Right lobe of liver (tissue), 6 donors: ENCODE results near the gene KCNIP1. TPM values are rescaled to one million over a fixed set of nuclear protein-coding genes. Genes with fewer than 3 reads are reported as not detected.

Experiments
- ATAC-seq, 4 donors: fragments of 200-7000 bp; cut with Tn5 transposase; one replicate each; pipeline ENCODE4 v1.9.1; 2020; ENCODE audit warnings: mild to moderate bottlenecking in 4 of 4, moderate library complexity in 4 of 4
- DNase-seq, 3 donors: peaks; one replicate each; pipeline ENCODE4 v3.0.0-alpha.2; 2020
- H3K27ac ChIP-seq, 3 donors: fragments of 200-600 bp; one replicate each; pipeline ENCODE4 v1.8.0; 2022
- H3K27me3 ChIP-seq, 2 donors: fragments of 200-600 bp; one replicate each; pipeline ENCODE4 v1.8.0; 2022
- H3K36me3 ChIP-seq, 4 donors: fragments of 200-600 bp; sonication (generic) in 1 of 4; one replicate each; pipeline versions ENCODE4 v1.5.1 to v1.8.0; 2017 to 2022; ENCODE audit warnings: control low read depth in 1 of 4
- H3K4me1 ChIP-seq, 4 donors: fragments of 200-600 bp; sonication (generic) in 1 of 4; one replicate each; pipeline versions ENCODE4 v1.5.1 to v1.8.0; 2017 to 2022; ENCODE audit warnings: control low read depth in 1 of 4
- H3K4me3 ChIP-seq, 3 donors: fragments of 200-600 bp; one replicate each; pipeline ENCODE4 v1.8.0; 2022
- H3K9me3 ChIP-seq, 4 donors: fragments of 200-600 bp; sonication (generic) in 1 of 4; one replicate each; pipeline versions ENCODE4 v1.5.1 to v1.8.0; 2017 to 2022; ENCODE audit warnings: control low read depth in 1 of 4
- CTCF ChIP-seq, 4 donors: fragments of 200-600 bp in 3 of 4; fragments of 450-650 bp in 1 of 4; IDR thresholded peaks; one replicate each; pipeline versions ENCODE4 v1.5.1 to v1.8.0; 2016 to 2022; ENCODE audit warnings: antibody characterized with exemption in 4 of 4, mild to moderate bottlenecking in 2 of 4
- POLR2A ChIP-seq: fragments of 450-650 bp; IDR thresholded peaks from one replicate; pipeline ENCODE4 v1.6.1; 2017; ENCODE audit warnings: antibody characterized with exemption, mild to moderate bottlenecking
- WGBS: methylation state at CpG from one replicate; pipeline ENCODE4 v1.1.6; 2018; ENCODE audit warnings: low coverage, low lambda C conversion rate; ENCODE audit not compliant: insufficient coverage; ENCODE audit errors: missing lambda C conversion rate; 5-methylcytosine and 5-hydroxymethylcytosine counted together
- intact Hi-C, 2 donors: fragments of 100-400 bp; cut with DNase I; formaldehyde crosslinking; loops; one replicate each; pipeline versions ENCODE4 v1.11.2 to v1.14.1; 2022
- total RNA-seq, 6 experiments: library from RNA; depleted of rRNA in 2 of 6; stranded (reverse); fragments of >200 nt in 2 of 6; fragmentation: NEBNext Ultra II Directional in 3 of 6; extraction: Animal tissue kit (Norgen Biotek cat#: 25700) in 3 of 6; gene quantifications; one replicate each; pipeline versions ENCODE4 v1.1.0 to v1.2.4, GENCODE V29; 2016 to 2023
- donor health status: DM: no; HTN: yes; CAD: no.
- donor health status: DM: no; HTN: no; CAD: no.
- donor health status: DM: no; HTN: no; CAD: no.
- donor health status: DM: no; HTN: yes; CAD: no.
- donor health status: DM: no; HTN: yes; CAD: no.

KCNIP1 gene
- total RNA-seq, 6 experiments from 2014 or later: 0.56 TPM; not detected in 5

- no peaks in the 10 kb centered on the region for H3K27me3 ChIP-seq
- H3K4me3 ChIP-seq: no peak overlapping the region
- no peaks in the 10 kb centered on the region for H3K36me3 ChIP-seq
- intact Hi-C loops: no loop called here
- no peak overlapping the region for H3K27ac ChIP-seq
- no peaks in the 10 kb centered on the region for H3K9me3 ChIP-seq
- DNase-seq (peak in 1 of 3 donors; percentile 53), ATAC-seq (peak in 3 of 4 donors; percentile 26 to 36 (median 27))
- H3K4me1 ChIP-seq: no peaks in the 10 kb centered on the region
- WGBS: 12% methylated on average over 5 of the region's 10 CpGs
- TF ChIP-seq POLR2A (no peak), CTCF (IDR thresholded peaks at IDR 0.05) (no peak)
These were observed 18.7 kb downstream of the KCNIP1 start for GRCh38 chr5:170522211-170523141.

- no peaks in the 10 kb centered on the region for H3K36me3 ChIP-seq
- no peaks in the 10 kb centered on the region for H3K9me3 ChIP-seq
- no peak overlapping the region for H3K4me3 ChIP-seq
- H3K27me3 ChIP-seq: no peaks in the 10 kb centered on the region
- no peak for TF ChIP-seq POLR2A
- no peak for TF ChIP-seq CTCF (IDR thresholded peaks at IDR 0.05)
- 36% methylated on average over 5 of the region's 10 CpGs for WGBS
- no peak overlapping the region for H3K27ac ChIP-seq
- ATAC-seq: peak in 1 of 4 donors; percentile 19
- DNase-seq: no peak
- no peaks in the 10 kb centered on the region for H3K4me1 ChIP-seq
- intact Hi-C loops: no loop called here
These were observed 19.3 kb downstream of the KCNIP1 start for GRCh38 chr5:170523142-170523551.

- WGBS: 100% methylated on average over 1 of the region's 2 CpGs
- no peaks in the 10 kb centered on the region for H3K36me3 ChIP-seq
- TF ChIP-seq CTCF (IDR thresholded peaks at IDR 0.05) (no peak), POLR2A (no peak)
- H3K4me1 ChIP-seq: no peaks in the 10 kb centered on the region
- DNase-seq: no peak
- H3K4me3 ChIP-seq: no peak overlapping the region
- no peaks in the 10 kb centered on the region for H3K9me3 ChIP-seq
- intact Hi-C loops: no loop called here
- ATAC-seq: no peak
- no peaks in the 10 kb centered on the region for H3K27me3 ChIP-seq
- no peak overlapping the region for H3K27ac ChIP-seq
These were observed 20.0 kb downstream of the KCNIP1 start for GRCh38 chr5:170523830-170524229.

- ATAC-seq (no peak), DNase-seq (no peak)
- H3K27me3 ChIP-seq: no peaks in the 10 kb centered on the region
- no peaks in the 10 kb centered on the region for H3K9me3 ChIP-seq
- TF ChIP-seq POLR2A (no peak), CTCF (IDR thresholded peaks at IDR 0.05) (no peak)
- no peak overlapping the region for H3K27ac ChIP-seq
- intact Hi-C loops: no loop called here
- no peaks in the 10 kb centered on the region for H3K4me1 ChIP-seq
- WGBS: no CpG with 5 or more reads among the region's 3 CpGs
- no peak overlapping the region for H3K4me3 ChIP-seq
- H3K36me3 ChIP-seq: no peaks in the 10 kb centered on the region
These were observed 20.8 kb downstream of the KCNIP1 start for GRCh38 chr5:170524576-170524975.
